Measurements from ENCODE around the gene C1QTNF8.

DNA sequence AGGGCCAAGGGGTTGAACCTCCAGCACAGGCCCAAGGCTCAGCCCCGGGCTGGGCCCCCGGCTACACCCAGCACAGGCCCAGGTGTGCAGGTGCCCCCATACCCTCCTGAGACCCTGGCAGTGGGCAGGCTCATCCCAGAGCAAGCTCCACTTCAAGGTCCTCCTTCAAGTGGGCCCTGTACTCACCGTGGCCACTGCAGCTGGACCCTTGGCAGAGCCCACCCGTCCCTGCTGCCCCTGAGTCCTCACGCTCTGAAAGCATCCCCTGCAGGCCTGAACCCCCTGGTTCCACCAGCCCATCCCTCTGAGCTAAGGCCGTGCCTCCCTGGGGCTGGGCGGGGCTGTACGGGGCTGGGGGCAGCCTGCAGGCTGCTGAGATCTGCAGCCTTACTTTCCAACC lies 45.7 kb upstream of the C1QTNF8 start:
- TF ChIP-seq PBX3 (CRISPR knock-in tag; IDR thresholded peaks at IDR 0.05) = no peak
- no peak for TF ChIP-seq MYNN (tag by site-specific recombination; IDR thresholded peaks at IDR 0.05; ENCODE audit: borderline replicate concordance)
